ENCODE results near the gene CCL16.
"Not testable (repeated sequence)": the region's sequence is repeated elsewhere in the genome, so short reads cannot be mapped to it uniquely, and the experiment has no call there.

The CCL16 gene

DNA sequence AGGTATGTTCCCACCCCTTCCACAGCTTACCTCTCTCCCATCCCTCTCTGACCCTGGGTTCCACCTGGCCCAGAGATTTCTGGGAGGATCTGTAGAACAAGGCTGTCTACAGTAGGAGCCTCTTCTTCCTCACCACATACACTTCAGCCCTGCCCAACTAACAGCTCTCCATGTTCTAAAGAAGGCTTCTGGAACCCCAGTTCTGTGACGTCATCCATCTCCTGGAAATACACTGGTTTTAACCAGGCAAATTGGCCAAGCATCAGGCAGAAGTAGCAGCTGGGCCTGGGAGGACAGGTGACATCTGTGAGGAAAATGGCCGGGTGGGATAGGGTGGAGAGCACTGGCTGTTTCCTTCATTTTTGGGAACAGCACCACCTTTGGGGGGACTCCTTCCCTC, 37.8 kb downstream of the CCL16 start, which contains the start of gene LYZL6:
TSS of gene LYZL6 (minus strand) at position 177 of the 400 bp plus-strand sequence. CDS start 4,357 bp downstream, outside the sequence.
- no peak within 1 kb of the TSS for H3K27ac ChIP-seq
- DNase-seq (ENCODE audit: low read depth, low spot score): no peak

DNA sequence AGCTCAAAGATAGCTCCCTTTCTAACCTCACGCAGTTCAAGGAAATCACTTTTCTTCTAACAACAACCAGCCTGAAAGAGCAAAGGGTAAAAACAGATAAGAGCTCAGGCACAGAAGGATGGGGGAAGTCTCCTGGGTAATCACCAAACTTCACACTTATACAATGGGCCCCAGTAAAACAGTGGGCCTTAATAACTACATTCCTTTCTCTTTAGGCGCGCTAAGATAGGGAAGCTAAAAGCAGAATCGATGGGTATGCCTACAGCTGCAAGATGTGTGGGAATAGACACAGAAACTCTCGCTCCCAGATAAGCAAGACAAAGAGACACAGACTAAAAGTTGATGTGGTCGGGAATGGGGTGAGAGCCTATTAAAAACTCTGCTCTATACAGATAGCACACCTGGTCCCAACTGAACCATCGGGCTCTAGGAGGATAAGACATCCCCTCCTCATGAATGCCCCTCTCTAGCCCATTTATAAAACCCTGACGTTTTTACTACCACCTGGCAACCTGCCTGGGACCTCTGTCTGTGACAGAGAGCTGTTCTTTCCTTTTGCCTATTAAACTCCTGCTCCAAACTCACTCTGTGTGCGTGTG, 38.6 kb downstream of the CCL16 start:
- no peak overlapping the region for H3K27ac ChIP-seq
- DNase-seq (ENCODE audit: low read depth, low spot score): no peak

DNA sequence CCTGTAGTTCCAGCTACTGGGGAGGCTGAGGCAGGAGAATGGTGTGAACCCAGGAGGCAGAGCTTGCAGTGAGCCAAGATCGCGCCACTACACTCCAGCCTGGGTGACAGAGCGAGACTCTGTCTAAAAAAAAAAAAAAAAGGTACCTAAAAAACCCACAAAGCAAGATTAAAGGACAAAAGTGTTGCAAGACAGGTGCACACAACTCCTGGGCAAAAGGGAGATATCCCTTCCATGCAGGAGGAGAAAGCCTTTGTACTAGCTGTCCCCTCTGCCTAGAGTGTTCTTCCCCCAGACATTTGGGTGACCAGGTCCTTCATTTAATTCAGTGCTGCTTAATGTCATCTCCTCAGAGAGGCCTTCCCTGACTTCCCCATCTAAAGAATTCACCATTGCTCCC, 42.8 kb downstream of the CCL16 start:
- DNase-seq (ENCODE audit: low read depth, low spot score); H3K27ac ChIP-seq: not testable (repeated sequence)

DNA sequence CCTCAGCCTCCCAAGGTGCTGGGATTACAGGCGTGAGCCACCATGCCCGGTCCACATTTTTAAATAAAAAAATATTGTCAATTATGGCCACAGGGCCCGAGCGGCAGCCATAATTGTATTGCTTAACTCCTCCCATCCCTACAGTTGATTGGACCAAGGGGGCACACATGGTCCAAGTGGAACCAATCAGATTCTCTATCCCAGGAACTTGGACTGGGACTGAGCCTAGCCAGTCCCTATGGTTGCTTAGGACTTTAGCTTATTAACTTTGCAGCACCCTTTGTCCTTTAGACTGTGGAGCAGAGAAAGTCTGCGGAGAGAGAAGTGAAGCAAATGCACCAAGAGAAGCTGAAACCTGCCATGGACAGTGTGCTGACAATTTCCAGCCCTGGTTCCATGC, 45.2 kb downstream of the CCL16 start:
- DNase-seq (ENCODE audit: low read depth, low spot score): no peak
- no peak overlapping the region for H3K27ac ChIP-seq

DNA sequence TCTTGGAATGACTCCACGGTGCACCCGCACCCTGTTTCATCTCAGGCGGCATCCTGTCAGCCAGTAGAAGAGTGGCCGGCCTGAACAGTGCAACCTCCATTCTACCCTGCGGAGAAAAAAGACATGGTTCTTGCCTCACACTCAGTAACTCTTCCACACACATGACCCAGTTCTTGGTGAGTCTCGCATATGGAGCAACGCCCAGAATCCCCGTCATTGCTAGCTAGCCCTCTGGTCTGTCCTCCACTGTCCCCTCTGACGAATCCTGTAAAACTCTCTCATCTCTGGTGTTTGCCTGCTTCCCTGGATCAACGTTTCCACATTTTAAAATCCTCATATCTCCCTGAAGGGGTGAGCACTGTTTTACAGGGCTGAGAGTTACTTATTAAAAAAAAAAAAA, 46.5 kb downstream of the CCL16 start:
- DNase-seq (ENCODE audit: low read depth, low spot score): no peak
- H3K27ac ChIP-seq: no peak overlapping the region

DNA sequence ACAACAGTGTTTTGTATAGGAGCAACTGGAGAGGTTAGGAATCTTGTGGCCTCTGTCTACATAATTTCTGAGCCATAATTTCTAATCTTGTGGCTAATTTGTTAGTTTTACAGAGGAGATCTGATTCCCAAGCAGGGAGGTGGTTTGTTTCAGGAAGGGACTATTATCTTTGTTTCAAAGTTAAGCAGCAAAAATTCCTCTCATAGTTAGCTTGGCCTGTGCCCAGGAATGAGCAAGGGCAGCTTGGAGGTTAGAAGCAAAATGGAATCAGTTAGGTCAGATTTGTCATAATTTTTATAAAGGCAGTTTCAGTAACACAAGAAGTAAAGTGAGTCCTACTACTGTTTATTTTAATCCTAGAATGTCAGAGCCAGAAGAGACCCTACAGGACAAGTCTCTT, 48.7 kb downstream of the CCL16 start:
- DNase-seq (ENCODE audit: low read depth, low spot score): no peak
- no peak overlapping the region for H3K27ac ChIP-seq

DNA sequence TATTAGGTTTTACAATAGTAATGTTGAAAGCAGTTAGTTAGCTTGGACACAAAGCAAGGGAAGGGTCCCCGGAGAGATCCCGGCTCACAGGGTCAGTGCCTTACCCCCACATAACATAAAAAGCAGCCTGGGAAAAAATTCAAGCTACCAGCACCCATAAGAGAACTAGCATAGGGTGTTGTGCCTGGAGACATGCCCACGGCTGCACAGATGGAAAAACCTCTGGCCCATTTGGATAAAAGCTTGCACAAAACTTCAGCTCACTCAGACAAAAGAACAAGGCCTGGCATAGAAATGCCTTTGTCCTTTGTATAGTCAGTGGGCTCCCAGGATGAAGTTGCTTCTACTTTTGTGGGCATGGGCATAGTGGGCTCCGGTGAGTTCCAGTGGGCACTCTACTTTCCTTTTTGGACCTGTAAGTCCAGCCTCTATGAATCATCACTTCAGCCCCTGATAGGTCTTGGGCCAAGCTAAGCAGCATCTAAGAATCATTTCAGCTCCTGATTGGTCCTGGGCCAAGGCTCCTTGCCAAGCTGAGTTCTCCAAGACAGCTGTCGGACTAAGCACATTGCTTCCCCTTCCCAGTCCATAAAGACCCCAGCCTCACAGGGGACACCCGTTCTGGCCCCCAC, 49.4 kb downstream of the CCL16 start:
- no peak for DNase-seq (ENCODE audit: low read depth, low spot score)

DNA sequence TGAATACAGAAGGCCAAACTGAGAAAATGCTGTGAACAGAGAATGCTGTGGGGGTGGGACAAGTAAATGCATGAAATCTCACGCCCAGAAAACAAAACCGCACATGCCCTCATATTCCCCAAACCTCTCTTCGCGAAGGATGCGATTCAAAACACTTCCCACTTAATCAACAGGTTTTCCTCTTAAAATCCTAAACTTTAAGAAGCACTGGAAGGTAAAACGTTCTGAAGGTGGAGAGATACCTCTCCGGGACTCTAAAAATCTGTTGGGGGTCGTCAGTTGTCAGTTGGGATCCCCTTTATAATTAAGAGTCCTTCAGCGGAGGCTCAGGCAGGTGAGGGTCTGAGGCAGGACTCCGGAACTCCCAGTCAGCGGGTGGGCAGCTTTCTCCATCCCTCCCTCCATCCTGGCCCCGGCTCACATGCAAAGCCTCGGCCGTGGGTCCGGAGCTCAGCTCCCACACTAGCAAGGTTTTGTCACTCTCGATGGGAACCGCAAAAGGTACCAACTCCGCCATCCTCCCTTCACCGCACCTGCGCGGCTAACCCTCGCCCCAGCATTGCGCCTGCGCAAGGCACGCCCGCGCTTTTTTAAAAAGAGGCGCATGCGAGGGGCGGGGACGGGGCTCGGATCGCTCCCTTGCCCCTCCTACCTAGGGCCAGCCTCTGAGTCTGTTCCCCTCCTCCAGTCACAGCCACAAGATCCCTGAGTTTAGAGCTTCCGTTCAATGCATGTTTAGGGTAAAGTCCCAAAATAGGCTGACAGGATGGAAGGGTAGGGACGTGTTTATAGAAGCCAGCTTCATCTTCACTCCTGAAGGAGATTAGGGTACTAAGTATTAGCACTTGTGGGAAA, 50.9 kb downstream of the CCL16 start, which contains the start of gene RDM1:
TSS of gene RDM1 (minus strand) at position 563 of the 855 bp plus-strand sequence. CDS start at position 517, 46 bp downstream.
- DNase-seq (ENCODE audit: low read depth, low spot score): no peak
- no peak within 1 kb of the TSS for H3K27ac ChIP-seq

More for the DNA sequence above, 49.4 kb downstream of the CCL16 start:
- H3K27ac ChIP-seq: no peak overlapping the region

DNA sequence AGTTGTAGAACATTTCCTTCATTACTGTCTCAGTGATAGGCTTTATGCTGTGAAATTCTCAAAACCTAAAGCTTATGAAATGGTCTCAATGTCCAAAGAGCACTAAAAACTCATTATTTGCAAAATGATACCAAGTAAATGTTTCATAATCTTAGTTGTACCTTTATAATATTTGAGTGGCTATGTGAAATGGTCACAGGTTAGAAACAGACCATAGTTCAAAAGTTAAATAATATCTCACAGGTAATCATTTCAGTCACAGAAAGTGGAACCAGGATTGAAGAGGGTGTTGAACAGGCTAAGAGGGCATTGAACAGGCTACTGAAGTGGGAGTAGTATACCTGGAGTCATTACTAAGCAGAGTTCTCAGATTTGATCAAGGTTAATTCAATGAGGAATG, 53.6 kb downstream of the CCL16 start:
- no peak for DNase-seq (ENCODE audit: low read depth, low spot score)
- H3K27ac ChIP-seq: no peak overlapping the region

All from epithelial cell of prostate (primary cell).